GM12892 (cell line): Measurements from ENCODE around the gene ADCY4.

ENCODE experiments used
- POLR2A ChIP-seq: IDR thresholded peaks from 2 replicates; pipeline ENCODE4 v1.6.1; 2011; ENCODE audit warnings: low read depth, low read length, control low read depth
- TAF1 ChIP-seq: IDR thresholded peaks from 2 replicates; pipeline ENCODE4 v1.6.1; 2011; ENCODE audit warnings: low read depth, mild to moderate bottlenecking, control low read depth, low read length, borderline replicate concordance

DNA sequence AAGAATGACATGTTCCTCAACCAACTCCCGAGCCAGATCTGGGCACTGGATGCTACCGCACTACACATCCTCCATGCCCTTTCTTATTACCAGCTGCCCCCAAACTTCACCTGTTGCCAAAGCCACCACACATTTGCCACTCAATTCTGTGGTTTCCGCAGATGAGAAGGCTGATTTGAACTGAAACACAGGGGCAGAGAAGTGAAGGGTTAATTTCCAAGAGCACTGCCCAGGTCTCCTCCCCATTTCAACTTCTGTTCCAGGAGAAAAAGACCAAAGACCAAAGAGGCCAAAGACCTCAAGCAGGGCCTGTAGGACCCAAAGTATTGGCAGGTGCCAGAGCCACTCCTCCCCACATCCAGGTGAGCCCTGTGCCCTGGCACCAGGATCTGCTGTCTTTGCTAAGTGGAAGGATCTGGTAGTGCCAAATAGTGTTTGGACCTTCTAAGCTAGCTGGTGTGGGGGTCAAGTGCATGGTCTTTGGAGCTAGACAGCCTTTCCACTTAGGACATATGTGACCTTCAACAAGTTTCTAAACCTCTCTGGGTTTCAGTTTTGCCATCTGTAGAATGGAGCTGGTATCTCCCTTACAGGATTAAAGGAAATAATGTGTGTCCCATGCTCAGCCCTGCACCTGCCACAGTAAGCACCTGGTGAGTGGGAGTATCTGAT lies 43.3 kb downstream of the ADCY4 start:
- no peak for TF ChIP-seq POLR2A
- no peak for TF ChIP-seq TAF1
